GM15510 (cell line): ENCODE measurements around the gene RELL2.

Source experiments
- POLR2A ChIP-seq: IDR thresholded peaks from 3 replicates; pipeline ENCODE4 v1.6.1; 2011; ENCODE audit warnings: borderline replicate concordance; ENCODE audit not compliant: insufficient read length; ENCODE audit errors: extremely low read depth

RELL2 gene

GRCh38 chr5:141657937-141658545 lies 21.2 kb downstream of the RELL2 start:
- TF ChIP-seq POLR2A, result no peak

- TF ChIP-seq POLR2A, result no peak
Measured at GRCh38 chr5:141662028-141662427, 25.2 kb downstream of the RELL2 start.

GRCh38 chr5:141663506-141663905 lies 26.7 kb downstream of the RELL2 start:
- no peak for TF ChIP-seq POLR2A

- TF ChIP-seq POLR2A, result no peak
Measured at GRCh38 chr5:141664733-141665461, 28.1 kb downstream of the RELL2 start.

- TF ChIP-seq POLR2A, result no peak
Measured at GRCh38 chr5:141665995-141666940, 29.5 kb downstream of the RELL2 start.

GRCh38 chr5:141668601-141669265 lies 31.9 kb downstream of the RELL2 start:
- TF ChIP-seq POLR2A, result no peak

- TF ChIP-seq POLR2A, result no peak
Measured at GRCh38 chr5:141669520-141669919, 32.7 kb downstream of the RELL2 start.

GRCh38 chr5:141672071-141672840 lies 35.5 kb downstream of the RELL2 start:
- TF ChIP-seq POLR2A, result no peak

- TF ChIP-seq POLR2A, result no peak
Measured at GRCh38 chr5:141672841-141673813, 36.3 kb downstream of the RELL2 start.

GRCh38 chr5:141674747-141675146 lies 38.0 kb downstream of the RELL2 start:
- TF ChIP-seq POLR2A, result no peak

GRCh38 chr5:141675672-141676071 lies 38.9 kb downstream of the RELL2 start:
- TF ChIP-seq POLR2A, result no peak

- no peak for TF ChIP-seq POLR2A
Measured at GRCh38 chr5:141677415-141677814, 40.6 kb downstream of the RELL2 start.

- TF ChIP-seq POLR2A, result no peak
Measured at GRCh38 chr5:141680178-141680577, 43.4 kb downstream of the RELL2 start.
